Effector memory CD8-positive, alpha-beta T cell (primary cell): ENCODE data around the gene HBS1L.
A peak's percentile ranks its signal among the peaks of the same experiment; 100 is the strongest.
"Not testable (repeated sequence)": the region's sequence is repeated elsewhere in the genome, so short reads cannot be mapped to it uniquely, and the experiment has no call there.

Source experiments
- ATAC-seq: fragments of 150-1000 bp; cut with Tn5 transposase; replicated peaks from 2 replicates; pipeline ENCODE4 v1.10.0; 2021; ENCODE audit warnings: mild to moderate bottlenecking, moderate library complexity
- DNase-seq, 3 experiments: peaks; one replicate each; pipeline ENCODE4 v3.0.0; 2021
- H3K27ac Mint-ChIP-seq, 2 donors: one replicate each; pipeline ENCODE4 v1.8.0; 2022; ENCODE audit warnings: mild to moderate bottlenecking in 2 of 2, mixed read lengths in 2 of 2, moderate library complexity in 2 of 2
- H3K27me3 Mint-ChIP-seq, 2 donors: one replicate each; pipeline ENCODE4 v1.8.0; 2022; ENCODE audit warnings: mixed read lengths in 2 of 2
- H3K36me3 Mint-ChIP-seq: one replicate; pipeline ENCODE4 v1.8.0; 2022; ENCODE audit warnings: mild to moderate bottlenecking, moderate library complexity, mixed read lengths; ENCODE audit not compliant: insufficient read depth
- H3K4me1 Mint-ChIP-seq, 2 donors: one replicate each; pipeline ENCODE4 v1.8.0; 2022; ENCODE audit warnings: low read depth in 2 of 2, mixed read lengths in 2 of 2
- H3K4me3 Mint-ChIP-seq, 2 donors: one replicate each; pipeline ENCODE4 v1.8.0; 2022; ENCODE audit warnings: mild to moderate bottlenecking in 2 of 2, mixed read lengths in 2 of 2, moderate library complexity in 2 of 2
- H3K9me3 Mint-ChIP-seq, 2 donors: one replicate each; pipeline ENCODE4 v1.8.0; 2022; ENCODE audit warnings: mixed read lengths in 2 of 2

Gene HBS1L

GRCh38 chr6:135067911-135068310 lies 13.3 kb upstream of the HBS1L start:
- ATAC-seq (no peak), DNase-seq (no peak)
- no peaks in the 10 kb centered on the region for H3K9me3 Mint-ChIP-seq
- H3K4me1 Mint-ChIP-seq, result peaks cover 0 to 2% of the 10 kb centered on the region in 2 donors
- H3K36me3 Mint-ChIP-seq, result no peaks in the 10 kb centered on the region
- peaks cover 0 to 4% of the 10 kb centered on the region in 2 donors for H3K27me3 Mint-ChIP-seq
- H3K27ac Mint-ChIP-seq, result no peak overlapping the region
- no peak overlapping the region for H3K4me3 Mint-ChIP-seq

- Mint-ChIP-seq H3K27me3 (no peaks in the 10 kb centered on the region), H3K4me3 (no peak overlapping the region), H3K36me3 (no peaks in the 10 kb centered on the region), H3K9me3 (no peaks in the 10 kb centered on the region), H3K4me1 (no peaks in the 10 kb centered on the region), H3K27ac (peak overlapping the region in 1 of 2 donors; percentile 38)
- DNase-seq (no peak), ATAC-seq (no peak)
Observed at GRCh38 chr6:135066806-135067205, 12.2 kb upstream of the HBS1L start.

GRCh38 chr6:135066397-135066796 lies 11.8 kb upstream of the HBS1L start:
- no peaks in the 10 kb centered on the region for H3K9me3 Mint-ChIP-seq
- H3K27ac Mint-ChIP-seq, result peak overlapping the region in 1 of 2 donors; percentile 38
- H3K36me3 Mint-ChIP-seq, result no peaks in the 10 kb centered on the region
- no peak overlapping the region for H3K4me3 Mint-ChIP-seq
- no peaks in the 10 kb centered on the region for H3K27me3 Mint-ChIP-seq
- H3K4me1 Mint-ChIP-seq, result no peaks in the 10 kb centered on the region
- no peak for ATAC-seq
- DNase-seq, result no peak

GRCh38 chr6:135064586-135064985 lies 10.0 kb upstream of the HBS1L start:
- H3K4me1 Mint-ChIP-seq, result no peaks in the 10 kb centered on the region
- no peak overlapping the region for H3K27ac Mint-ChIP-seq
- no peaks in the 10 kb centered on the region for H3K9me3 Mint-ChIP-seq
- no peak for ATAC-seq
- DNase-seq, result no peak
- peaks cover 1 to 5% of the 10 kb centered on the region in 2 donors for H3K27me3 Mint-ChIP-seq
- no peak overlapping the region for H3K4me3 Mint-ChIP-seq
- H3K36me3 Mint-ChIP-seq, result no peaks in the 10 kb centered on the region

GRCh38 chr6:135063926-135064325 lies 9.3 kb upstream of the HBS1L start:
- H3K4me3 Mint-ChIP-seq, result no peak overlapping the region
- H3K27ac Mint-ChIP-seq, result no peak overlapping the region
- H3K27me3 Mint-ChIP-seq, result peaks cover 5 to 8% of the 10 kb centered on the region in 2 donors
- H3K4me1 Mint-ChIP-seq, result no peaks in the 10 kb centered on the region
- H3K36me3 Mint-ChIP-seq, result no peaks in the 10 kb centered on the region
- ATAC-seq (no peak), DNase-seq (no peak)
- H3K9me3 Mint-ChIP-seq, result no peaks in the 10 kb centered on the region

- Mint-ChIP-seq H3K4me3 (no peak overlapping the region), H3K36me3 (no peaks in the 10 kb centered on the region), H3K27ac (no peak overlapping the region), H3K27me3 (peaks cover 5 to 13% of the 10 kb centered on the region in 2 donors), H3K9me3 (no peaks in the 10 kb centered on the region), H3K4me1 (no peaks in the 10 kb centered on the region)
- ATAC-seq, result no peak
- DNase-seq, result no peak
Observed at GRCh38 chr6:135062735-135063134, 8.1 kb upstream of the HBS1L start.

- Mint-ChIP-seq H3K9me3 (no peaks in the 10 kb centered on the region), H3K27me3 (peaks cover 5 to 13% of the 10 kb centered on the region in 2 donors), H3K27ac (no peak overlapping the region), H3K36me3 (no peaks in the 10 kb centered on the region), H3K4me3 (no peak overlapping the region), H3K4me1 (peaks cover 0 to 5% of the 10 kb centered on the region in 2 donors)
- DNase-seq (no peak), ATAC-seq (no peak)
Observed at GRCh38 chr6:135060076-135060475, 5.5 kb upstream of the HBS1L start.

- not testable (repeated sequence) for H3K36me3 Mint-ChIP-seq, H3K4me3 Mint-ChIP-seq, ATAC-seq, H3K9me3 Mint-ChIP-seq, H3K27ac Mint-ChIP-seq, DNase-seq
- peaks cover 5 to 13% of the 10 kb centered on the region in 2 donors for H3K27me3 Mint-ChIP-seq
- peaks cover 12 to 22% of the 10 kb centered on the region in 2 donors for H3K4me1 Mint-ChIP-seq
Observed at GRCh38 chr6:135058299-135058698, 3.7 kb upstream of the HBS1L start.

- Mint-ChIP-seq H3K4me3 (no peak overlapping the region), H3K27me3 (peaks cover 5 to 13% of the 10 kb centered on the region in 2 donors), H3K27ac (no peak overlapping the region), H3K9me3 (no peaks in the 10 kb centered on the region), H3K4me1 (peaks cover 16 to 30% of the 10 kb centered on the region in 2 donors), H3K36me3 (peaks cover 8% of the 10 kb centered on the region)
- ATAC-seq (no peak), DNase-seq (no peak)
Observed at GRCh38 chr6:135056632-135057031, 2.0 kb upstream of the HBS1L start.

- Mint-ChIP-seq H3K36me3 (peaks cover 15% of the 10 kb centered on the region), H3K27ac (peak overlapping the region; percentile 97 to 99), H3K27me3 (peaks cover 0 to 8% of the 10 kb centered on the region in 2 donors), H3K4me1 (peaks cover 17 to 40% of the 10 kb centered on the region in 2 donors), H3K4me3 (peak overlapping the region; percentile 94 to 99), H3K9me3 (no peaks in the 10 kb centered on the region)
- DNase-seq, result no peak
- peak; percentile 23 for ATAC-seq
Observed at GRCh38 chr6:135054226-135054568, 425 bp downstream of the HBS1L start.

- DNase-seq (no peak), ATAC-seq (no peak)
- Mint-ChIP-seq H3K4me1 (peaks cover 20 to 46% of the 10 kb centered on the region in 2 donors), H3K9me3 (no peaks in the 10 kb centered on the region), H3K27ac (peak overlapping the region; percentile 97 to 99), H3K27me3 (peaks cover 0 to 6% of the 10 kb centered on the region in 2 donors), H3K36me3 (peaks cover 23% of the 10 kb centered on the region), H3K4me3 (peak overlapping the region; percentile 94 to 99)
Observed at GRCh38 chr6:135053406-135053805, 1.2 kb downstream of the HBS1L start.

GRCh38 chr6:135052939-135053338 lies 1.7 kb downstream of the HBS1L start:
- DNase-seq, result no peak
- H3K9me3 Mint-ChIP-seq, result no peaks in the 10 kb centered on the region
- no peak for ATAC-seq
- peaks cover 27% of the 10 kb centered on the region for H3K36me3 Mint-ChIP-seq
- H3K4me3 Mint-ChIP-seq, result peak overlapping the region; percentile 94 to 99
- H3K4me1 Mint-ChIP-seq, result peaks cover 24 to 50% of the 10 kb centered on the region in 2 donors
- peaks cover 0 to 2% of the 10 kb centered on the region in 2 donors for H3K27me3 Mint-ChIP-seq
- peak overlapping the region; percentile 97 to 99 for H3K27ac Mint-ChIP-seq

- no peaks in the 10 kb centered on the region for H3K27me3 Mint-ChIP-seq
- H3K36me3 Mint-ChIP-seq, result peaks cover 31% of the 10 kb centered on the region
- DNase-seq (no peak), ATAC-seq (no peak)
- no peaks in the 10 kb centered on the region for H3K9me3 Mint-ChIP-seq
- H3K4me3 Mint-ChIP-seq, result no peak overlapping the region
- H3K4me1 Mint-ChIP-seq, result peaks cover 36 to 52% of the 10 kb centered on the region in 2 donors
- H3K27ac Mint-ChIP-seq, result peak overlapping the region in 1 of 2 donors; percentile 89
Observed at GRCh38 chr6:135048915-135049314, 5.7 kb downstream of the HBS1L start.

GRCh38 chr6:135047336-135047735 lies 7.3 kb downstream of the HBS1L start:
- H3K27ac Mint-ChIP-seq, result peak overlapping the region in 1 of 2 donors; percentile 14
- H3K27me3 Mint-ChIP-seq, result no peaks in the 10 kb centered on the region
- H3K36me3 Mint-ChIP-seq, result peaks cover 31% of the 10 kb centered on the region
- DNase-seq (no peak), ATAC-seq (no peak)
- H3K4me3 Mint-ChIP-seq, result no peak overlapping the region
- H3K4me1 Mint-ChIP-seq, result peaks cover 38 to 52% of the 10 kb centered on the region in 2 donors
- H3K9me3 Mint-ChIP-seq, result no peaks in the 10 kb centered on the region

GRCh38 chr6:135046912-135047311 lies 7.7 kb downstream of the HBS1L start:
- Mint-ChIP-seq H3K4me3 (no peak overlapping the region), H3K27ac (peak overlapping the region in 1 of 2 donors; percentile 14), H3K9me3 (no peaks in the 10 kb centered on the region), H3K4me1 (peaks cover 38 to 55% of the 10 kb centered on the region in 2 donors), H3K36me3 (peaks cover 31% of the 10 kb centered on the region), H3K27me3 (no peaks in the 10 kb centered on the region)
- DNase-seq (no peak), ATAC-seq (no peak)
